HG03432 (cell line): Measurements from ENCODE around the gene VSIG8.
A peak's percentile ranks its signal among the peaks of the same experiment; 100 is the strongest.

ENCODE experiments used
- ATAC-seq: cut with Tn5 transposase; IDR thresholded peaks from one replicate; pipeline ENCODE4 v1.9.1; 2021; ENCODE audit warnings: mild to moderate bottlenecking, moderate library complexity; ENCODE audit not compliant: unreplicated experiment

The VSIG8 gene

DNA sequence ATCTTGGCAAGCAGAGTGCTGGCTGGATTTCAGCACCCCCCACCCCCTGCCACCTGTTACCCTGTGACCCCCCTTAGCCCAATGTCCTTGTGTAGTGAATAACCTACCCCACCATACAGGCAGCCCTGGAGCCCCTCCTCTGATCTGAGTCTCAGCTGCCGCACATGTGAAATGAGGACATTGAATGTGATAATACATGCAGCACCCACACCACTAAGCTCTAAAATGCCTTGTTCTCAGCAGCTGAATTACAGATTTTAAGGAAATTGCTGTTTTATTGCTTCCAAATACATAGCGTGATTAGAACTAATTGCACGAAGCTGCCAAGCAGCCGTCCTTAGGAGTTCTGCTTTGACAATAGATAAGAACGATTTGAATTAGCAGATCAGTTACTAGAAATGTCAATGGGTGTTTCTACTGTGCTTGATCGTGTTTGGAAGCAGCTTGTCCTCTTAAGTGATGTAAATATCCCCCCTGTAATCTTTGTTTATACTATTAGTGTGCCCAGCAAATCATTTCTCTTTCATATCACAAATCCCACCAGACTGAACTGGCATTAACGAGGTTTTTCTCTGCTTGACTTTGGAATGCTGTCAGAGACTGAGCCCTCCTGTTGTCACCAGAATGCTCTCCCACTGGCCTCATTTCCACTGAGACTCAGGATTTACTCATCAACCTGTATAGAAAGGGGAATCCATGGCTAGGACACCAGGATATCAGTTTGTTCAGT is 30.9 kb downstream of the VSIG8 start:
- no peak for ATAC-seq

DNA sequence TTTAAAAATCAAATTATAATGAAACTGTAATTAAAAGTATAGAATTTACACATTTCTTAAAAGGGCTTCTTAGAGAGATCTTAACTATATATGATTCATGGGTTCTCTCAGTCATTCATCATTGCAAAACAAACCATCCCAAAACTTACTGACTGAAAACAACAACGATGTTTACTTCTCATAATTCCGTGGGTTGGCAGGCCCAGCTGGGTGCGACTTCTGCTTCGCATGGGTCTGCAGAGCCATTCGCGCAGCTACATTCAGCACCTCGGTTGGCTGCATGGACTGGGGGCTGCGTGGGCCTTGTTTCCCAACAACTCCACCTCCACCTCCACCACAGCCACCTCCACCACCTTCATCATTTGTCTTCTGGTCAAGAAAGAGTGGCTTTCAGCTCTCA is 31.7 kb downstream of the VSIG8 start:
- ATAC-seq, result no peak

DNA sequence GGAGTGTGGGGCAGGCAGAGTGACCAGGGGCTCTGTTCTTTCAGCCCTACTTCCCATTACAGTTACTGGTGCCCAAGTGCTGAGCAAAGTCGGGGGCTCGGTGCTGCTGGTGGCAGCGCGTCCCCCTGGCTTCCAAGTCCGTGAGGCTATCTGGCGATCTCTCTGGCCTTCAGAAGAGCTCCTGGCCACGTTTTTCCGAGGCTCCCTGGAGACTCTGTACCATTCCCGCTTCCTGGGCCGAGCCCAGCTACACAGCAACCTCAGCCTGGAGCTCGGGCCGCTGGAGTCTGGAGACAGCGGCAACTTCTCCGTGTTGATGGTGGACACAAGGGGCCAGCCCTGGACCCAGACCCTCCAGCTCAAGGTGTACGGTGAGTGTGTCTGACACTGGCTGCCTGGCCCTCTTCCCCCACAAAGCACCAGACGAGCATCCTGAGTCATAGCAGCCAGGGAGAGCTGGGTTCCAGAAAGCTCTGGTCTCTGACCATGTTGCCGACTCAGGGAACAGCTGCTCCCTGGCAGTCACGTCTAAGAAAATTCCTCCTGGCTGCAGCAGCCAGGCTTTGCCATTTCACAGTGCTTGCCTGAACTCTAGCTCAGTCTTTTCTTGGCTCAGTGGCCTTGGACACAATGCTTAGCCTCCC is 32.5 kb downstream of the VSIG8 start:
- ATAC-seq, result no peak

DNA sequence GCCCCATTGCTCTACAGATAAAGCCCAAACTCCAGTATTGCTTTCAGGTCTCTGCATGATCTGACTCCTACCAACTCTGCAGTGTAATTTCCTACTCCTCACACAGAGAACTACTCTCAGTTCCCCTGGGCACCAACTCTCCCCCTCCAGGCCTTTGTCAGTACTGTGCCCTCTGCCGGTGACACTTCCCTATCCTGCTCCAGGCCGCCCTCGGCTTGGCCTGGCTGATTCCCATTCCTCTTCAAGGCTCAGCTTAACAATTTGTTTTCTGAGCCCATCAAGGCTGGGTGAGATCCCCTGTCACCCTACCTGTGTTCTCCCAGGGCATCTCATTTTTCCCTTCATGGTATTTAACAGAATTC is 33.2 kb downstream of the VSIG8 start:
- peak; percentile 83 for ATAC-seq

DNA sequence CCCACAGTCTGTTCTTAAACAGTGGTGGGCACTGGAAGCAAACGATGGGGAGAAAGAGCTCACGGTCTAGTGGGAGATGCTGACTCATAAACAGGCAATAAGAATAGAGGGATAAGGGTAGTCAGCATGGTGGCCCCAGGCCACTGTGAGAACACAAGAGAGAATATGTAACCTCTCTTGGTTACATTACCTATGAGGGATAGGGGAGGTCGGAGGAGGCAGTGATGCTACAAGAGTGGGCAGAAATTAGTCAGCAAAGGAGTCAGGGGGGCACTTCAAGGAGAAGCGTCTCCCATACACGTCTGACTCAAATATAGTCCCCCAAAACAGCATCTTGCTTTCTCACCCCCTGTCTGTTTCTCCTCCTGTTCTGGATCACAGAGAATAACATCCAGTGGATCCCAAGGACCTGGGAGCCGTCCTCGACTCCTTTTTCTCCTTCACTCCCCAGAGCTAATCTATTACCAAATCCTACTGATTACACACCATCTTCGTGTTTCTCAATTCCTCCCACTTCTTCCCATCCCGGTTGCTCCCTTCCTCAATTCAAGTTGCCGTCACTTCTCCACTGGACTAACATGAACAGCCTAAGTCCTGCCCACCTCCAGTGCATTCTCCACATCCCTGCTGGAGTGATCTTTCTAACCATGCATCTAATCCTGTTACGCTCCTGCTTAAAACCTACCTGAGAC is 33.7 kb downstream of the VSIG8 start:
- no peak for ATAC-seq

DNA sequence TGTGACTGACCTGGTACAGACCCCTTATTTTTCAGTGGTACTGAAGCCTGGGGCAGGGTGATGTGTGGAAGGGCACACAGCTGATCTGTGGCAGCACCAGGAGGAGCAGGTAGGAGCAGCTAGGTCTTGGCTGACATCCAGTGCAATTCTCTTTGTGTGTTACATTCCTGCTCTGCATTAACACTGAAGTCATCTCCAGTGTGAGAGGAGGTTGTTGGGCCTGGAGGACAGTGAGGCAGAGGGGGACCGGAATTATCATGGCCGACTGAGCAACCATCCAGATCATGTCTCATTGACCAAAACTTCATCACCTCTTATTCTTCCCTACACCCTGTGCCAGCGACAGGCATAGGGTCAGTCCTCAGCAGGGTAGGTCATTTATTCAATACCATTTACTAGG is 34.3 kb downstream of the VSIG8 start:
- ATAC-seq, result no peak

DNA sequence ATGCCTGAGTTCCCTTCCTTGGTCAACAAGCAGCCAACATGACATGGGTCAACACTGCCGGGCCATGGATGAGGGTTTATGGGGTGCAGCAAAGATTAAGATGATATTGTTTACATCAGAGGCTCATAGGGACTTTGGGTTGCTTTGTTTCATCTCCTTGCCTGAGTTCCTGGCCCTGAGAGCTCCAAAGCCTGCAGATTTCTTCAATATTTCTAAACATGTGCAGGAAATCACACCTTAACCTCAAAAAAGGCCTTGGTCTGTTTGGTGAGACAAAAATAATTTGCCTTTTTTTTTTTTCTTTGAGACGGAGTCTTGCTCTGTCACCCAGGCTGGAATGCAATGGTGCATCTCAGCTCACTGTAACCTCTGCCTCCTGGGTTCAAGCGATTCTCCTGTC is 34.9 kb downstream of the VSIG8 start:
- ATAC-seq, result no peak

DNA sequence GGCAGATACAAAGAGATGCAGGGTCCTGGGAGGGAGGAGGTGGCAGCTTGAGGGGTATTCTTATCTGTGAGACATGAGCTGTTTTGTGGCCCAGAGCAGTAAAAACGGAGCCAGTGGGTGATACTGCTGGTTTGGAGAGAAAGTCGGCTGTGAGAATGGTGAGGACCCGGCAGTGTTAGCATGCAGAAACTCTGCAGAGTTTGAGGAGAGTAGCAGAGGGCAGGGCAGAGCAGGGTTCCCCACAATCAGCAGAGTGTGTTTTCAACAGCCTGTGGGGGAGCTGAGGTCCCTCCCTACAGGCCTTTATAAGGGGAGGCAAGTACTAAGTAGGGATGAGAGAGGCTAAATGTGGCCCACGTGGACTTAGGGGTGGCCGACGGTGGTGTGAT is 35.4 kb downstream of the VSIG8 start:
- ATAC-seq, result no peak

DNA sequence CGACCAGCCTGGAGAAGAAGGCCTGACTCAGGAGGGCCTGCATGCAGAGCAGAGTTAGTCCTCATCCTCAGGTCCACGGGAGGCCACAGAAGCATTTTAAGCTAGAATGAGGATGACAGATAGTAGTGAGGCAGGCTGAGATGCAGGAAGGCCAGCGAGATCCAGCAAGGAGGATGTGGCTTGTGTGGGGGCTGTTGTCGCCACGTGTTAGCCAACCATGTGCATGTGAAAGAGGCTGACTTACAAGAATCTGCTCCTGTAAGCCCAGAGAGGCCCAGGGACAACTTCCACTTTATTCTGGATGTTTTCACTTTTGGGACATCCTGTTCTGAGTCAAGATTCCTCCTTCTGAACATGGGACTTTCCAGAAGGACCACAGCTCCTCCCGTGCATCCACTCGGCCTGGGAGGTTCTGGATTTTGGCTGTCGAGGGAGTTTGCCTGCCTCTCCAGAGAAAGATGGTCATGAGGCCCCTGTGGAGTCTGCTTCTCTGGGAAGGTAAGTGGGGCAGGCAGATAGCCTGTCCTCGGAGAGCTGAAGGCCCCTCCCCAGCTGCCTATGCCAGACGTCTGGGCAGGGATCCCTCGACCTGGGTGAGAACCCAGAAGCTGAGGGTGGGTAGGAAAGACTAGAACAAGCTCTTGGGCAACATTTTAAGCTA is 35.9 kb downstream of the VSIG8 start, which contains the start of gene SLAMF8:
TSS of gene SLAMF8 (plus strand) at position 433 of the 661 bp plus-strand sequence. CDS start at position 459, 26 bp downstream.
- peak; percentile 40 for ATAC-seq

DNA sequence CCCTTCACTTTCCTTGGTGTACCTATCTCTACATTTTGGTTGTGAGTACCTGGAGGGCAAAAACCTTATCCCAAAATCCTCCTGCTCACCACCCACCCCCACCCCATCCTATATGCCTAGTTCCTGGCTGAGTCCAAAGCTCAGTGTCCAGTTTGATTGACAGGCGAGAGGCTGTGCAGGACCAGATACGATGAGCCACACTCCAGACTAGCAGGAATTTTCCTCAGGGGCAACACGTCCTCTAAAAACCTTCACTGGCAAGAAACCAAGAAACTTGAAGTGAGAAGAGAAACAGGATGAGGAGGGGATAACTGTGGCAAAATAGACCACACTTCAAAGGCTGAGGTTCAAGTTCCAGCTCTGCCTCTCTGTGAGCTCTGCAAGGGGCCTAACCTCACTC is 36.9 kb downstream of the VSIG8 start:
- no peak for ATAC-seq

DNA sequence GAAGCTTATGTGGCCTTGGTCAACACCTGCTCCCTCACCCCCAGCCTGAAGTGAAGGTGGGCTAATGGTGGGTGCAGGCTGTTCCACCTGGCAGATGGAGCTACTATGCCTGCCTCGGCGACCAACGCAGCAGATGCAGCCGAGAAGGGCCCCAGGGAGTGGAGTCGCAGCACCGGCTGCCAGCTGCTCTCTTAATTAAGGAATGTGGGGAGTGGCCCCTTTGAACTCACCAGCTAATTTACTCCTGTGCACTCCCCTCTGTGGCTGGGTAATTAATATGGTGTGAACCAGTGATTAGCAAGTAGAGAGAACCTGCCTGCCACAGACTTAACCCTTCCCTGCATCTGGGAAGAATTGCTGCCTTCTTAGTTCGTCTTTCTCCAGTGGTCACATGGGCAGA is 39.1 kb downstream of the VSIG8 start:
- ATAC-seq, result no peak

DNA sequence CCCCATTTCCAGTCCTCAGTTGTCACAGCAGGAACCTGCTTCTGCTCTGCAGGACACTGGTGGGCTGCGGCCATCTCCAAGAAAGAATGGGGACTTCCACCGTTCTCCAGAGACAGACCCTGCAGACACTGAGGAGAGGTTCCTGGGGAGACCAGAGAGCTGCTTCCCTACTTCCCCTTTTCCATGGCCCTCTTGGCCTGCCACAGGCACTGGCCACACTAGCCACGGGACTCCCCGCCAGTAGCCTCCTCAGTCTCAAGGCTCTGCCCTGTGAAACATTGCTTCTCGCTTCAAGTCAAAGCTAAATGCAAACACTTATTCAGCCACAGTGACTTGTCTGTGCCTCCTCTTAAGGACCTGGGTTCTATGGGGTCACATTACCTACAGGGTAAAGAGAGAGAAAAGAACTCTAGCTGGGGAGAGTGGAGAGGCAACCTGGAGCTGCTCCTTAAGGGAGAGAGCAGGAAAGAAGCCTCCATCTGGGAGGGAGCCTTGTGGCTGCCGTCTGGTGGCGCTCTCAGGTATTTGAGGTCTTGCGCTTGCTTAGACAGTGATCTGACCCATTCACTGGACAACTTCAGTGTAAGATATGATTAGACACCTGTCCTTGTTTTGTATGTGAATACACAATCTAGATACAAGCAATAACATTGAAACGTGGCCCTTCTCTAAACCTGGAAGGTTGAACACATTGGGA is 41.1 kb downstream of the VSIG8 start:
- peak; percentile 57 for ATAC-seq

DNA sequence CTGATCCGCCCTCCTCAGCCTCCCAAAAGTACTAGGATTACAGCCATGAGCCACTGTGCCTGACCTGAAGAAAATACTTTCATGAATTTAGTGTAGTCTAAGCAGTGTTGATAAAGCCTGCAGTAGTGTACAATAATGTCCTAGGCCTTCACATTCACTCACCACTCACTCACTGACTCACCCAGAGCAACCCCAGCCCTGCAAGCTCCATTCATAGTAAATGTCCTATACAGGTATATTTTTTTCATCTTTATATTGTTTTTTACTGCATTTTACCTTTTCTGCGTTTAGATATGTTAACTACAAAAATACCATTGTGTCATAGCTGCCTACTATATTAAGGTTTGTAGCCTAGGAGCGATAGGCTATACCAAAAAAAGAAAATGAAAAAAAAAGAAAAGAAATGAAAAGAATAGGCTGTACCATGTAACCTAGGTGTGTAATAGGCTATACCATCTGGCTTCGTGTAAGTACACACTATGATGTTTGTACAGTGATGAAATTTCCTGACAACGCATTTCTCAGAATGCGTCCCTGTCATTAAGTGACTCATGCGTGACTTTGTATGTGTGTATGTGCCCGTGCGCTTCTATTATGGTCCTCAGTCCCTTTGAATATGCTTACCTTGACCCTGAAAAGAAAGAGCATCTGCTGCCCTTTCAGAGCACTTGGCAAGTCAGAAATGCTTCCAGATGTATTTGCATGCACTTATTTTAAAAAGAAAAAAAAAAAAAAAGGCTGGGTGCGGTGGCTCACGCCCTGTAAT is 45.0 kb downstream of the VSIG8 start:
- no peak for ATAC-seq

DNA sequence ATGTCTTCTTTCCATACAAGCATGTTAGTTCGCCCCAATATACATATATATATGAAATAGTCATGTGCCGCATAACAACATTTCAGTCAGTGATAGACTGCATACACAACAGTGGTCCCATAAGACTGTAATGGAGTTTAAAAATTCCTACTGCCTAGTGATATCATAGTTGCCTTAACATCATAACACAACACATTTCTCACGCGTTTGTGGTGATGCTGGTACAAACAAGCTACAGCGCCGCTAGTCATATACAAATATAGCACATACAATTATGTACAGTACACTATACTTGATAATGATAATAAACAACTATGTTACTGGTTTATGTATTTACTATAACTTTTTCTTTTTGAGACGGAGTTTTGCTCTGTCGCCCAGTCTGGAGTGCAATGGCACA is 46.5 kb downstream of the VSIG8 start:
- ATAC-seq, result no peak

DNA sequence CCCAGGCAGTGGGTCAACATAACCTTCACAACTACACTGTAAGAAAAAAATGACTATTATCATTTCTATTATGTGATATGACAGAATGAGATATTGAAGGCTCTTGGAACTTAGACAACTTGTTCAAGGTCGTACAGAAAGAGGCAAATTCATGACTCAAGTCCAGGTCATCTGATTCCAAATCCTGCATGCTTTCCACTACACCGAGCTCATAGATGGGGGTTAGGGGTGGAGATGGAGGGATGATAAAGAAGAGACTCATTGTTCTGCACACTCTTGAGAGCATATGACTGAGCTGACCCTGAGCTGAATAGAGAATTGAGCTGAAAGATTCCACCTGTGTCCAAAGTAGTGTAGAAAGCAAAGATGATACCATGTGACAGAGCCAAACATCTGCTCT is 57.5 kb downstream of the VSIG8 start:
- ATAC-seq, result no peak
